Left lung (tissue), 10 donors: ENCODE data around the gene TBK1. TPM values are rescaled to one million over a fixed set of nuclear protein-coding genes. Genes with fewer than 3 reads are reported as not detected.
"Not testable (repeated sequence)": the region's sequence is repeated elsewhere in the genome, so short reads cannot be mapped to it uniquely, and the experiment has no call there.

Source experiments
- ATAC-seq: fragments of 200-7000 bp; cut with Tn5 transposase; one replicate; pipeline ENCODE4 v1.9.1; 2020; ENCODE audit warnings: moderate library complexity
- DNase-seq, 4 donors: peaks; one replicate each; pipeline ENCODE4 v3.0.0-alpha.2; 2013 to 2020
- H3K27ac ChIP-seq, 2 donors: fragments of 200-600 bp; sonication (generic) in 1 of 2; one replicate each; pipeline versions ENCODE4 v1.5.0 to v1.8.0; 2020 to 2021
- H3K27me3 ChIP-seq, 2 donors: fragments of 200-600 bp; sonication (generic) in 1 of 2; one replicate each; pipeline versions ENCODE4 v1.5.0 to v1.8.0; 2020 to 2021
- H3K36me3 ChIP-seq, 2 donors: fragments of 200-600 bp; sonication (generic) in 1 of 2; one replicate each; pipeline versions ENCODE4 v1.5.0 to v1.8.0; 2020 to 2021
- H3K4me1 ChIP-seq, 2 donors: fragments of 200-600 bp; one replicate each; pipeline ENCODE4 v1.8.0; 2021
- H3K4me3 ChIP-seq, 2 donors: fragments of 200-600 bp; sonication (generic) in 1 of 2; one replicate each; pipeline versions ENCODE4 v1.5.0 to v1.8.0; 2020 to 2021; ENCODE audit warnings: mild to moderate bottlenecking in 1 of 2
- H3K9me3 ChIP-seq, 2 donors: fragments of 200-600 bp; sonication (generic) in 1 of 2; one replicate each; pipeline versions ENCODE4 v1.5.0 to v1.8.0; 2020 to 2021
- CTCF ChIP-seq, 2 donors: fragments of 200-600 bp; sonication (generic) in 1 of 2; IDR thresholded peaks; one replicate each; pipeline versions ENCODE4 v1.5.0 to v1.8.0; 2021; ENCODE audit warnings: antibody characterized with exemption in 2 of 2
- intact Hi-C, 2 donors: fragments of 100-400 bp; cut with DNase I; formaldehyde crosslinking; loops; one replicate each; pipeline versions ENCODE4 v1.11.2 to v1.14.2; 2022
- polyA plus RNA-seq, 6 donors: library from polyadenylated mRNA; unstranded; fragments of 120-200 nt; gene quantifications; one replicate each; pipeline ENCODE4 v1.2.1, GENCODE V29; 2013; ENCODE audit not compliant: insufficient read length in 6 of 6
- total RNA-seq, 2 donors: library from RNA; stranded (reverse); fragmentation: NEBNext Ultra II Directional; extraction: Animal tissue kit (Norgen Biotek cat#: 25700); gene quantifications; one replicate each; pipeline ENCODE4 v1.2.1, GENCODE V29; 2021
- donor health status: DM: no; HTN: yes; CAD: no.
- donor health status: DM: no; HTN: no; CAD: no.

Gene TBK1
- total and polyA plus RNA-seq, 8 donors, result 17.8 to 30.4 (median 26.1) TPM

- Histone ChIP-seq H3K27me3 (no peaks in the 10 kb centered on the region), H3K36me3 (no peaks in the 10 kb centered on the region), H3K4me1 (no peaks in the 10 kb centered on the region), H3K9me3 (no peaks in the 10 kb centered on the region), H3K4me3 (no peak overlapping the region), H3K27ac (no peak overlapping the region)
- intact Hi-C loops, result no loop called here
- no peak for TF ChIP-seq CTCF (IDR thresholded peaks at IDR 0.05)
- DNase-seq, result no peak
- no peak for ATAC-seq
Measured at GRCh38 chr12:64518396-64518795, 66.5 kb downstream of the TBK1 start.

GRCh38 chr12:64521833-64522232 is 69.9 kb downstream of the TBK1 start:
- no peak for ATAC-seq
- Histone ChIP-seq H3K4me3 (no peak overlapping the region), H3K27me3 (no peaks in the 10 kb centered on the region), H3K4me1 (no peaks in the 10 kb centered on the region), H3K36me3 (no peaks in the 10 kb centered on the region), H3K9me3 (no peaks in the 10 kb centered on the region), H3K27ac (no peak overlapping the region)
- intact Hi-C loops, result no loop called here
- no peak for TF ChIP-seq CTCF (IDR thresholded peaks at IDR 0.05)
- DNase-seq, result no peak

- Histone ChIP-seq H3K4me1 (no peaks in the 10 kb centered on the region), H3K36me3 (no peaks in the 10 kb centered on the region), H3K27ac (no peak overlapping the region), H3K27me3 (no peaks in the 10 kb centered on the region), H3K9me3 (no peaks in the 10 kb centered on the region), H3K4me3 (no peak overlapping the region)
- DNase-seq (no peak), ATAC-seq (no peak)
- TF ChIP-seq CTCF (IDR thresholded peaks at IDR 0.05), result no peak
- intact Hi-C loops, result no loop called here
Measured at GRCh38 chr12:64522316-64522715, 70.4 kb downstream of the TBK1 start.

- no peaks in the 10 kb centered on the region for H3K9me3 ChIP-seq
Measured at GRCh38 chr12:64522807-64523206, 70.9 kb downstream of the TBK1 start.

GRCh38 chr12:64523565-64524444 is 71.9 kb downstream of the TBK1 start:
- ATAC-seq, DNase-seq, H3K9me3 ChIP-seq, H3K36me3 ChIP-seq, intact Hi-C loops, H3K27me3 ChIP-seq, H3K4me3 ChIP-seq, H3K27ac ChIP-seq, H3K4me1 ChIP-seq: not testable (repeated sequence)

More at GRCh38 chr12:64522807-64523206, 70.9 kb downstream of the TBK1 start:
- Histone ChIP-seq H3K4me1 (no peaks in the 10 kb centered on the region), H3K27me3 (no peaks in the 10 kb centered on the region), H3K36me3 (no peaks in the 10 kb centered on the region), H3K4me3 (no peak overlapping the region), H3K27ac (no peak overlapping the region)
- ATAC-seq, result no peak
- intact Hi-C loops, result no loop called here
- DNase-seq, result no peak
- no peak for TF ChIP-seq CTCF (IDR thresholded peaks at IDR 0.05)
